ENCODE data around the gene CSMD2.

DNA sequence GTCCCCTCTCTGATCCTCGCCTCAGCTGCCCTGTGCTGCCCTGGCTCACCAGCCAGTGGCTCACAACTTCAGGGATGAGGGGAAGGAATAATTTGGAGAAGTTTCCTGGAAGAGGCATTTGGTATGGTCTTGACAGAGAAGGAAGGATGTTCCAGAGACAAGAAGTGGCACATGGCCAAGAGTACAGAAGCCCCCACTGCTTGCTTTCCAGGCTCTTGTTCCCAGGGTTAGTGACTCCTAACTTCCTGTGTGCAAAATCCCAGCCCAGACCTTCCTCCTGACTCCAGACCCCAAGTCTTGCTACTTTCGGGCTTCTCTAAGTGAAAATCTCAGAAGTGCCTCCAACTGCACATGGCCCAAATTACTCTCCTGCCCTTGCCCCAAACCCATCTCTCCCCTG, 215.5 kb downstream of the CSMD2 start:
- TF ChIP-seq, protein P1, sequence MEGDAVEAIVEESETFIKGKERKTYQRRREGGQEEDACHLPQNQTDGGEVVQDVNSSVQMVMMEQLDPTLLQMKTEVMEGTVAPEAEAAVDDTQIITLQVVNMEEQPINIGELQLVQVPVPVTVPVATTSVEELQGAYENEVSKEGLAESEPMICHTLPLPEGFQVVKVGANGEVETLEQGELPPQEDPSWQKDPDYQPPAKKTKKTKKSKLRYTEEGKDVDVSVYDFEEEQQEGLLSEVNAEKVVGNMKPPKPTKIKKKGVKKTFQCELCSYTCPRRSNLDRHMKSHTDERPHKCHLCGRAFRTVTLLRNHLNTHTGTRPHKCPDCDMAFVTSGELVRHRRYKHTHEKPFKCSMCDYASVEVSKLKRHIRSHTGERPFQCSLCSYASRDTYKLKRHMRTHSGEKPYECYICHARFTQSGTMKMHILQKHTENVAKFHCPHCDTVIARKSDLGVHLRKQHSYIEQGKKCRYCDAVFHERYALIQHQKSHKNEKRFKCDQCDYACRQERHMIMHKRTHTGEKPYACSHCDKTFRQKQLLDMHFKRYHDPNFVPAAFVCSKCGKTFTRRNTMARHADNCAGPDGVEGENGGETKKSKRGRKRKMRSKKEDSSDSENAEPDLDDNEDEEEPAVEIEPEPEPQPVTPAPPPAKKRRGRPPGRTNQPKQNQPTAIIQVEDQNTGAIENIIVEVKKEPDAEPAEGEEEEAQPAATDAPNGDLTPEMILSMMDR (conservative IDR thresholded peaks at IDR 0.05; ENCODE audit: low read depth, low read length), result no peak
- TF ChIP-seq FOS (IDR thresholded peaks at IDR 0.05; ENCODE audit: low read depth, low read length) (no peak), RAD21 (IDR thresholded peaks at IDR 0.05; ENCODE audit: low read length) (no peak), SMC3 (IDR thresholded peaks at IDR 0.05; ENCODE audit: low read depth, low read length) (no peak), POLR2A (IDR thresholded peaks at IDR 0.05; ENCODE audit: low read depth, low read length) (no peak), RFX5 (IDR thresholded peaks at IDR 0.05; ENCODE audit: low read depth, low read length) (no peak), CEBPB (IDR thresholded peaks at IDR 0.05; ENCODE audit: low read depth, low read length) (no peak), RCOR1 (IDR thresholded peaks at IDR 0.05; ENCODE audit: insufficient replicate concordance, low read length) (no peak), MXI1 (IDR thresholded peaks at IDR 0.05; ENCODE audit: borderline replicate concordance, low read depth, low read length) (no peak), USF2 (IDR thresholded peaks at IDR 0.05; ENCODE audit: low read depth, low read length) (no peak), CHD1 (IDR thresholded peaks at IDR 0.05; ENCODE audit: low read depth, low read length) (no peak), BHLHE40 (IDR thresholded peaks at IDR 0.05; ENCODE audit: low read depth, low read length) (no peak), MAZ (IDR thresholded peaks at IDR 0.05; ENCODE audit: borderline replicate concordance, low read depth, low read length) (no peak), ELK1 (IDR thresholded peaks at IDR 0.05; ENCODE audit: borderline replicate concordance, low read depth, low read length) (no peak)
